PC-3 (cell line): ENCODE results near the gene SSH3.

ENCODE experiments used
- CTCF ChIP-seq: fragments of 300-600 bp; sonication (generic); conservative IDR thresholded peaks from 2 replicates; pipeline ENCODE4 v1.5.1; 2017; ENCODE audit warnings: antibody characterized with exemption, low read depth, mild to moderate bottlenecking, low read length
- EZH2 ChIP-seq: fragments of 300-600 bp; sonication (generic); IDR thresholded peaks from one replicate; pipeline ENCODE4 v1.6.1; 2017; ENCODE audit warnings: antibody characterized with exemption, mild to moderate bottlenecking, low read length; ENCODE audit not compliant: unreplicated experiment

GRCh38 chr11:67267188-67268080 is 35.9 kb upstream of the SSH3 start:
- TF ChIP-seq CTCF: no peak
- TF ChIP-seq EZH2: no peak
